ENCODE data around the gene CACNG8. TPM values are rescaled to one million over a fixed set of nuclear protein-coding genes. Genes with fewer than 3 reads are reported as not detected.

The CACNG8 gene
- total RNA-seq, 2 experiments from 2014 or later = not detected

- ChIA-PET CTCF (no interaction called here), POLR2A (no interaction called here)
- DNase-seq = no peak
- H3K36me3 Mint-ChIP-seq (ENCODE audit: low read depth) = no peaks in the 10 kb centered on the region
- H3K27ac Mint-ChIP-seq = no peak overlapping the region
- H3K4me3 Mint-ChIP-seq = no peak overlapping the region
- no peak for ATAC-seq
- H3K9me3 Mint-ChIP-seq (ENCODE audit: low read depth) = no peaks in the 10 kb centered on the region
- no peaks in the 10 kb centered on the region for H3K4me1 Mint-ChIP-seq
- H3K27me3 Mint-ChIP-seq = peaks cover 28% of the 10 kb centered on the region
- intact Hi-C loops (cut with DNase I, micrococcal nuclease) = no loop called here
Observed at GRCh38 chr19:54001496-54001895, 38.8 kb downstream of the CACNG8 start.

- H3K27me3 Mint-ChIP-seq = peaks cover 26% of the 10 kb centered on the region
- H3K9me3 Mint-ChIP-seq (ENCODE audit: low read depth) = no peaks in the 10 kb centered on the region
- H3K27ac Mint-ChIP-seq = no peak overlapping the region
- ATAC-seq (no peak), DNase-seq (no peak)
- intact Hi-C loops (cut with DNase I, micrococcal nuclease) = no loop called here
- ChIA-PET CTCF (no interaction called here), POLR2A (no interaction called here)
- no peak overlapping the region for H3K4me3 Mint-ChIP-seq
- H3K36me3 Mint-ChIP-seq (ENCODE audit: low read depth) = no peaks in the 10 kb centered on the region
- no peaks in the 10 kb centered on the region for H3K4me1 Mint-ChIP-seq
Observed at GRCh38 chr19:54002495-54003315, 40.0 kb downstream of the CACNG8 start.

GRCh38 chr19:54009440-54009839 is 46.7 kb downstream of the CACNG8 start:
- no peak overlapping the region for H3K27ac Mint-ChIP-seq
- H3K9me3 Mint-ChIP-seq (ENCODE audit: low read depth) = no peaks in the 10 kb centered on the region
- ATAC-seq (no peak), DNase-seq (no peak)
- no peaks in the 10 kb centered on the region for H3K4me1 Mint-ChIP-seq
- H3K27me3 Mint-ChIP-seq = peaks cover 15% of the 10 kb centered on the region
- ChIA-PET POLR2A (no interaction called here), CTCF (interaction anchor here (1.0 kb wide), 1 partner anchor 18 kb away, joined by 3 read pairs; no protein-coding TSS in a partner anchor)
- H3K4me3 Mint-ChIP-seq = no peak overlapping the region
- H3K36me3 Mint-ChIP-seq (ENCODE audit: low read depth) = no peaks in the 10 kb centered on the region
- intact Hi-C loops (cut with DNase I, micrococcal nuclease) = no loop called here

GRCh38 chr19:54010474-54010873 is 47.7 kb downstream of the CACNG8 start:
- DNase-seq = no peak
- Mint-ChIP-seq H3K36me3 (ENCODE audit: low read depth) (no peaks in the 10 kb centered on the region), H3K27me3 (peaks cover 17% of the 10 kb centered on the region), H3K4me3 (no peak overlapping the region), H3K4me1 (no peaks in the 10 kb centered on the region), H3K27ac (no peak overlapping the region), H3K9me3 (ENCODE audit: low read depth) (no peaks in the 10 kb centered on the region)
- POLR2A ChIA-PET = no interaction called here
- intact Hi-C loops (cut with DNase I, micrococcal nuclease) = no loop called here
- CTCF ChIA-PET = interaction anchor here (1.2 kb wide), 1 partner anchor 135 kb away, joined by 4 read pairs; no protein-coding TSS in a partner anchor
- ATAC-seq = no peak

- ATAC-seq (no peak), DNase-seq (no peak)
- Mint-ChIP-seq H3K27ac (no peak overlapping the region), H3K9me3 (ENCODE audit: low read depth) (no peaks in the 10 kb centered on the region), H3K27me3 (peaks cover 25% of the 10 kb centered on the region), H3K4me1 (no peaks in the 10 kb centered on the region), H3K4me3 (no peak overlapping the region), H3K36me3 (ENCODE audit: low read depth) (no peaks in the 10 kb centered on the region)
- CTCF ChIA-PET = interaction anchor here (0.8 to 1.6 kb wide), 3 partner anchors 12 to 218 kb away, joined by 4 to 8 read pairs (median 5); no protein-coding TSS in a partner anchor
- POLR2A ChIA-PET = no interaction called here
- intact Hi-C loops (cut with DNase I, micrococcal nuclease) = no loop called here
Observed at GRCh38 chr19:54011507-54012211, 48.9 kb downstream of the CACNG8 start.

- CTCF ChIA-PET = interaction anchor here (1.7 kb wide), 1 partner anchor 10 kb away, joined by 6 read pairs; no protein-coding TSS in a partner anchor
- H3K4me3 Mint-ChIP-seq = no peak overlapping the region
Observed at GRCh38 chr19:54013866-54014265, 51.1 kb downstream of the CACNG8 start.

GRCh38 chr19:54014920-54015560 is 52.3 kb downstream of the CACNG8 start:
- Mint-ChIP-seq H3K27ac (no peak overlapping the region), H3K9me3 (ENCODE audit: low read depth) (no peaks in the 10 kb centered on the region), H3K27me3 (peaks cover 24% of the 10 kb centered on the region), H3K4me3 (no peak overlapping the region), H3K4me1 (no peaks in the 10 kb centered on the region), H3K36me3 (ENCODE audit: low read depth) (no peaks in the 10 kb centered on the region)
- intact Hi-C loops (cut with DNase I, micrococcal nuclease) = no loop called here
- POLR2A ChIA-PET = no interaction called here
- DNase-seq (no peak), ATAC-seq (no peak)
- CTCF ChIA-PET = no interaction called here

More at GRCh38 chr19:54013866-54014265, 51.1 kb downstream of the CACNG8 start:
- H3K9me3 Mint-ChIP-seq (ENCODE audit: low read depth) = no peaks in the 10 kb centered on the region
- H3K4me1 Mint-ChIP-seq = no peaks in the 10 kb centered on the region
- DNase-seq (no peak), ATAC-seq (no peak)
- intact Hi-C loops (cut with DNase I, micrococcal nuclease) = no loop called here
- H3K27me3 Mint-ChIP-seq = peaks cover 24% of the 10 kb centered on the region
- H3K36me3 Mint-ChIP-seq (ENCODE audit: low read depth) = no peaks in the 10 kb centered on the region
- H3K27ac Mint-ChIP-seq = no peak overlapping the region
- POLR2A ChIA-PET = no interaction called here

- Mint-ChIP-seq H3K27ac (no peak overlapping the region), H3K4me1 (peaks cover 4% of the 10 kb centered on the region), H3K27me3 (peaks cover 28% of the 10 kb centered on the region), H3K9me3 (ENCODE audit: low read depth) (no peaks in the 10 kb centered on the region), H3K36me3 (ENCODE audit: low read depth) (no peaks in the 10 kb centered on the region), H3K4me3 (no peak overlapping the region)
- ChIA-PET CTCF (interaction anchor here (0.9 to 2.6 kb wide), 2 partner anchors 12 to 224 kb away, joined by 3 to 14 read pairs; no protein-coding TSS in a partner anchor), POLR2A (no interaction called here)
- DNase-seq (no peak), ATAC-seq (no peak)
- intact Hi-C loops (cut with DNase I, micrococcal nuclease) = no loop called here
Observed at GRCh38 chr19:54017261-54017660, 54.5 kb downstream of the CACNG8 start.

- H3K36me3 Mint-ChIP-seq (ENCODE audit: low read depth) = no peaks in the 10 kb centered on the region
- H3K4me1 Mint-ChIP-seq = peaks cover 4% of the 10 kb centered on the region
- no peak for ATAC-seq
- ChIA-PET POLR2A (no interaction called here), CTCF (interaction anchor here (1.1 to 1.5 kb wide), 2 partner anchors 9 to 192 kb away, joined by 3 to 4 read pairs; no protein-coding TSS in a partner anchor)
- intact Hi-C loops (cut with DNase I, micrococcal nuclease) = loop anchor here in 1 of 2 experiments (5.0 kb wide), 1 partner anchor 229 kb away; no protein-coding TSS in a partner anchor
- H3K27ac Mint-ChIP-seq = no peak overlapping the region
- H3K4me3 Mint-ChIP-seq = no peak overlapping the region
- peaks cover 35% of the 10 kb centered on the region for H3K27me3 Mint-ChIP-seq
- no peak for DNase-seq
- H3K9me3 Mint-ChIP-seq (ENCODE audit: low read depth) = no peaks in the 10 kb centered on the region
Observed at GRCh38 chr19:54021363-54021762, 58.6 kb downstream of the CACNG8 start.

GRCh38 chr19:54021932-54022331 is 59.2 kb downstream of the CACNG8 start:
- Mint-ChIP-seq H3K36me3 (ENCODE audit: low read depth) (no peaks in the 10 kb centered on the region), H3K27ac (no peak overlapping the region), H3K9me3 (ENCODE audit: low read depth) (no peaks in the 10 kb centered on the region), H3K4me1 (peaks cover 4% of the 10 kb centered on the region), H3K27me3 (peaks cover 32% of the 10 kb centered on the region), H3K4me3 (no peak overlapping the region)
- CTCF ChIA-PET = interaction anchor here (1.1 to 1.5 kb wide), 2 partner anchors 8 to 192 kb away, joined by 3 to 4 read pairs; no protein-coding TSS in a partner anchor
- intact Hi-C loops (cut with DNase I, micrococcal nuclease) = loop anchor here in 1 of 2 experiments (2.0 to 5.0 kb wide), 2 partner anchors 115 to 230 kb away; no protein-coding TSS in a partner anchor
- ATAC-seq (no peak), DNase-seq (no peak)
- POLR2A ChIA-PET = no interaction called here

GRCh38 chr19:54023191-54023590 is 60.5 kb downstream of the CACNG8 start:
- intact Hi-C loops (cut with DNase I, micrococcal nuclease) = loop anchor here in 1 of 2 experiments (2.0 to 5.0 kb wide), 2 partner anchors 116 to 231 kb away; no protein-coding TSS in a partner anchor
- DNase-seq = no peak
- H3K4me1 Mint-ChIP-seq = peaks cover 4% of the 10 kb centered on the region
- H3K27ac Mint-ChIP-seq = no peak overlapping the region
- no peaks in the 10 kb centered on the region for H3K36me3 Mint-ChIP-seq (ENCODE audit: low read depth)
- no peak overlapping the region for H3K4me3 Mint-ChIP-seq
- ChIA-PET CTCF (interaction anchor here (0.6 to 4.4 kb wide), 22 partner anchors 10 to 282 kb away, joined by 3 to 36 read pairs (median 4); no protein-coding TSS in a partner anchor), POLR2A (interaction anchor here (0.6 kb wide), 1 partner anchor 16 kb away, joined by 3 read pairs; no protein-coding TSS in a partner anchor)
- no peak for ATAC-seq
- H3K9me3 Mint-ChIP-seq (ENCODE audit: low read depth) = no peaks in the 10 kb centered on the region
- H3K27me3 Mint-ChIP-seq = peaks cover 29% of the 10 kb centered on the region

All from activated CD4-positive, alpha-beta T cell treated with anti-CD3 and anti-CD28 coated beads for 36 hours (primary cell).